Measurements from ENCODE around the gene RAB32.
"Not testable (repeated sequence)": the region's sequence is repeated elsewhere in the genome, so short reads cannot be mapped to it uniquely, and the experiment has no call there.

DNA sequence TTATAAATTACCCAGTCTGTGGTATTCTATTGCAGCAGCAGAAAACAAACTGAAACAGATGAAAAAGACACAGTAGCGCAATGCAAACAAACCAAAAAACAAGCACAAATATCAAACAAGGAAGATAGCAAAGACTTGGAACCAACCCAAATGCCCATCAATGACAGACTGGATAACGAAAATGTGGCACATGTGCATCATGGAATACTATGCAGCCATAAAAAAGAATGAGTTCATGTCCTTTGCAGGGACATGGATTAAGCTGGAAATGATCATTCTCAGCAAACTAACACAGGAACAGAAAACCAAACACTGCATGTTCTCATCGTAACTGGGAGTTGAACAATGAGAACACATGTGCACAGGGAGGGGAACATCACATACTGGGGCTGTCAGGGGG is 25.0 kb downstream of the RAB32 start:
- TF ChIP-seq, protein P1, sequence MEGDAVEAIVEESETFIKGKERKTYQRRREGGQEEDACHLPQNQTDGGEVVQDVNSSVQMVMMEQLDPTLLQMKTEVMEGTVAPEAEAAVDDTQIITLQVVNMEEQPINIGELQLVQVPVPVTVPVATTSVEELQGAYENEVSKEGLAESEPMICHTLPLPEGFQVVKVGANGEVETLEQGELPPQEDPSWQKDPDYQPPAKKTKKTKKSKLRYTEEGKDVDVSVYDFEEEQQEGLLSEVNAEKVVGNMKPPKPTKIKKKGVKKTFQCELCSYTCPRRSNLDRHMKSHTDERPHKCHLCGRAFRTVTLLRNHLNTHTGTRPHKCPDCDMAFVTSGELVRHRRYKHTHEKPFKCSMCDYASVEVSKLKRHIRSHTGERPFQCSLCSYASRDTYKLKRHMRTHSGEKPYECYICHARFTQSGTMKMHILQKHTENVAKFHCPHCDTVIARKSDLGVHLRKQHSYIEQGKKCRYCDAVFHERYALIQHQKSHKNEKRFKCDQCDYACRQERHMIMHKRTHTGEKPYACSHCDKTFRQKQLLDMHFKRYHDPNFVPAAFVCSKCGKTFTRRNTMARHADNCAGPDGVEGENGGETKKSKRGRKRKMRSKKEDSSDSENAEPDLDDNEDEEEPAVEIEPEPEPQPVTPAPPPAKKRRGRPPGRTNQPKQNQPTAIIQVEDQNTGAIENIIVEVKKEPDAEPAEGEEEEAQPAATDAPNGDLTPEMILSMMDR (IDR thresholded peaks at IDR 0.05) = not testable (repeated sequence)
- not testable (repeated sequence) for TF ChIP-seq POLR2A (IDR thresholded peaks at IDR 0.05)

Measured in lower leg skin (tissue), 3 donors.